Liver (tissue), 2 donors: ENCODE results near the gene TK1.

Experiments used
- TF ChIP-seq, protein P1 (sequence below): fragments of 150-350 bp; IDR thresholded peaks from 2 replicates; pipeline ENCODE4 v1.5.1; 2017; ENCODE audit warnings: improper control_type of control experiment, low read depth, low read length; ENCODE audit not compliant: missing input control
- TF ChIP-seq, protein P2 (sequence below): IDR thresholded peaks from 2 replicates; pipeline ENCODE4 v1.6.1; 2016; ENCODE audit warnings: antibody characterized with exemption
- donor health status: healthy.

GRCh38 chr17:78206298-78206697, 19.4 kb upstream of the TK1 start:
- TF ChIP-seq, protein P1, sequence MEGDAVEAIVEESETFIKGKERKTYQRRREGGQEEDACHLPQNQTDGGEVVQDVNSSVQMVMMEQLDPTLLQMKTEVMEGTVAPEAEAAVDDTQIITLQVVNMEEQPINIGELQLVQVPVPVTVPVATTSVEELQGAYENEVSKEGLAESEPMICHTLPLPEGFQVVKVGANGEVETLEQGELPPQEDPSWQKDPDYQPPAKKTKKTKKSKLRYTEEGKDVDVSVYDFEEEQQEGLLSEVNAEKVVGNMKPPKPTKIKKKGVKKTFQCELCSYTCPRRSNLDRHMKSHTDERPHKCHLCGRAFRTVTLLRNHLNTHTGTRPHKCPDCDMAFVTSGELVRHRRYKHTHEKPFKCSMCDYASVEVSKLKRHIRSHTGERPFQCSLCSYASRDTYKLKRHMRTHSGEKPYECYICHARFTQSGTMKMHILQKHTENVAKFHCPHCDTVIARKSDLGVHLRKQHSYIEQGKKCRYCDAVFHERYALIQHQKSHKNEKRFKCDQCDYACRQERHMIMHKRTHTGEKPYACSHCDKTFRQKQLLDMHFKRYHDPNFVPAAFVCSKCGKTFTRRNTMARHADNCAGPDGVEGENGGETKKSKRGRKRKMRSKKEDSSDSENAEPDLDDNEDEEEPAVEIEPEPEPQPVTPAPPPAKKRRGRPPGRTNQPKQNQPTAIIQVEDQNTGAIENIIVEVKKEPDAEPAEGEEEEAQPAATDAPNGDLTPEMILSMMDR, result no peak
- TF ChIP-seq, protein P2, sequence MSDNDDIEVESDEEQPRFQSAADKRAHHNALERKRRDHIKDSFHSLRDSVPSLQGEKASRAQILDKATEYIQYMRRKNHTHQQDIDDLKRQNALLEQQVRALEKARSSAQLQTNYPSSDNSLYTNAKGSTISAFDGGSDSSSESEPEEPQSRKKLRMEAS, result no peak
